HFF-Myc (cell line): Measurements from ENCODE around the gene XIRP1.

ENCODE experiments used
- DNase-seq: peaks from one replicate; pipeline ENCODE4 v3.0.0-alpha.2; 2011; ENCODE audit warnings: low read depth; ENCODE audit errors: extremely low read depth
- H3K4me3 ChIP-seq: replicated peaks from 2 replicates; pipeline ENCODE4 v1.5.1; 2011; ENCODE audit warnings: low read depth, mild to moderate bottlenecking, control low read depth, low read length
- CTCF ChIP-seq: IDR thresholded peaks from 2 replicates; pipeline ENCODE4 v1.5.1; 2012; ENCODE audit warnings: mild to moderate bottlenecking, low read depth, low read length, control low read depth; ENCODE audit errors: missing control alignments

XIRP1 gene

DNA sequence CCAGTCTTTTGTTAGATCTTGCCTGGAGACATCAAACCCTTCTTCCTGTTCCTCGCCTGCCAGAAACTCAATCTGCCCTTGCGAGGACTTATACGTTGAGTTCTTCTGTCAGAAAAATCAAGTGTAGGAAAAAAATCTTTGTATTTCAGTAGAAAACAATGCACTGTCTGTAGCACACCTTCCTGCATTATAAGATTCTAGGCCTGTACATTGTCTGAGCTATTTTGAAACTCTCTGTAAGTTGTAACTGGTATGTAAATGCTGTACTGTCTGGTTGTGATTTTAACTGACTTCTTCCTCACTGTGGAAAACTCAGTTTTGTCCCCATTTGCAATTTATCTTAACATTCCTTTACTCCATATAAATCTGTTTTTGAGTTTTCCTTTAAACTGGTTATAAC lies 17.7 kb upstream of the XIRP1 start:
- TF ChIP-seq CTCF = no peak
- no peak for DNase-seq
- H3K4me3 ChIP-seq = no peak overlapping the region

- TF ChIP-seq CTCF = no peak
- no peak for DNase-seq
These were observed 17.1 kb upstream of the XIRP1 start for GRCh38 chr3:39209329-39209970.

DNA sequence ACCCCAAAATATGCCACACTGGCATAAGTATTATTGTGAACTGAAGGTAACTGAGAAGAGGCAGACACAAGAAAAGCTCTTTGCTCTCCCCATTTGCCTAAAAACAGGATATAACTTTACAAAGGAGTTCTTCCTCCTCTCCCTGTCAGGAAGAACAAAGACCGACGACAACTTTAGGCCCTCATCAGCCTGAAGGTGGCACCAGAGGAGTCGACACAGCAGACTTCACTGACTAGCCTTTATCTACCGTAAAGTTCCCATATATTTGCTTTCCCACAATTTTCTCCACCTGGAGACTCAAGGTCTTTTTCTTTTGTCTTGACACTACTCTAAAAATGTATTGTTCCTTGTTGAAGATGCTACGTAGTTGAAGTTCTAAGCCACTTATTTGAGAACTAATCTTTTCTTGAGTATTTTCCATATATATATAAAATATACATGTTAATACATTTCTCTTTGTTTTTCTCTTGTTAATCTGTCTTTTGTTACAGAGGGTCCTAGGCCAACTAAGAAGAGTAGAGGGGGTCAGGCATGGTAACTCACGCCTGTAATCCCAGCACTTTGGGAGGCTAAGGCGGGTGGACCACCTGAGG lies 16.2 kb upstream of the XIRP1 start:
- peak; percentile 37 for DNase-seq
- no peak overlapping the region for H3K4me3 ChIP-seq
- peak; percentile 77 for TF ChIP-seq CTCF

More at GRCh38 chr3:39209329-39209970, 17.1 kb upstream of the XIRP1 start:
- H3K4me3 ChIP-seq = no peak overlapping the region

GRCh38 chr3:39207361-39208186 lies 15.2 kb upstream of the XIRP1 start:
- no peak overlapping the region for H3K4me3 ChIP-seq
- TF ChIP-seq CTCF = no peak
- DNase-seq = no peak

DNA sequence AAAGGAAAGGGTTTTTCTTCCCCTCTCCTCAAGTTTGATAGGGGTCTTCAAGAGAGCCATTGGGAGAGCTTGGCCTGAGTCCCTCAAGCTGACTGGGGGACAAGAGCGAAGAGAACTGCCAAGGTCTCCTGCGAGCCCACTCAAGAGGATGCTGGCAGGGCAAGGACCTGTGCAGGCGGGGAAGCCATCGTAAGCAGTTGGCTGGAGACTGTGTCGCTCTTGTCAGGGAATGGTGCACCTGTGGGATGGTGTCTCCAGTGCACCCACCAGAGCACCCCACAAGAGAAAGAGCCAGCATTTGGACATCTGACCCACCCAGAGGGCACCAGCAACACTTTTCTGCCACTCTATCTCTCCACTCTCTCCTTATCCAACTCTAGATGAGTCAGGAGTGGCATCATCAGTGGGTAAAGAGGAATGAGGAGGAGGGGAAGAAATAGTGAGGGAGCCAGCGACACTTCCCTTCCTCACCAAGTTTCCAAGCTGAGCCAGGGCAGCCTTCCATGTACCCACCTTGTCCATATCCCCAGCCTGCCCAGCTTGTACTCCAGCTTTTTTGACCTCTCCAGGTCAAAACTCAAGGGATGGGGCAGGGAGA lies 13.6 kb upstream of the XIRP1 start:
- TF ChIP-seq CTCF = no peak
- no peak for DNase-seq
- H3K4me3 ChIP-seq = no peak overlapping the region

DNA sequence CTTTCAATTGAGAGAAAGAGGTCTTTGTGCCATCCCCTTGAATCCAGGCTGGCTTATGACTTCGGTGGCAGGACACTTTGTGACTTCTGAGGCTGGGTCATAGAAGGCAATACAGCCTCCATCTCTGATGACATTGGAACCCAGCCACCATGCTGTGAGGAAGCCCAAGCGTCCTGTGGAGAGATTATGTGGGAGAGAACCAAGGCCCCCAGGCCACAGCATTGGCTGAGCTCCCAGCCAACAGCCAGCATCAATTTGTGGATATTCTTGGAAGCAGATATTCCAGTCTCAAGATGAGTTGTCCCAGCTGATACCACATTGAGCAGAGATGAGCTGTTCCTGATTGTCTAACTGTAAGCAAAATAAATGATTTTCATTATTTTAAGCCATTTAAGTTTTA lies 12.7 kb upstream of the XIRP1 start:
- no peak for TF ChIP-seq CTCF
- DNase-seq = no peak
- no peak overlapping the region for H3K4me3 ChIP-seq
